K562 (cell line): ENCODE data around the gene CBX4. TPM values are rescaled to one million over a fixed set of nuclear protein-coding genes. Genes with fewer than 3 reads are reported as not detected.

Experiments
- DPF2 ChIP-seq: fragments of 450-650 bp; IDR thresholded peaks from 2 replicates; pipeline ENCODE4 v1.6.1; 2016
- EP300 ChIP-seq: IDR thresholded peaks from 2 replicates; pipeline ENCODE4 v1.6.1; 2012; ENCODE audit warnings: low read length, improper control_type of control experiment
- FOXK2 ChIP-seq, 2 experiments: fragments of 450-650 bp; IDR thresholded peaks in 1 of 2; conservative IDR thresholded peaks in 1 of 2; 2 replicates each; pipeline ENCODE4 v1.6.1; 2016; ENCODE audit warnings: low read depth in 2 of 2, mild to moderate bottlenecking in 1 of 2
- FUS ChIP-seq: fragments of 200-400 bp; formaldehyde crosslinking; optimal IDR thresholded peaks from 2 replicates; pipeline ENCODE3; 2017; ENCODE audit warnings: low read depth, low read length
- MYNN ChIP-seq, 2 experiments: sonication (generic); formaldehyde crosslinking in 1 of 2; IDR thresholded peaks; 2 replicates each; pipeline versions ENCODE4 v1.5.0 to v1.6.1; 2016 to 2020; ENCODE audit warnings: antibody characterized with exemption in 1 of 2, missing genetic modification reagents in 1 of 2
- POLR2A ChIP-seq: fragments of 450-650 bp; conservative IDR thresholded peaks from 2 replicates; pipeline ENCODE4 v1.6.1; 2016
- PRDM10 ChIP-seq: fragments of 450-650 bp; IDR thresholded peaks from 2 replicates; pipeline ENCODE4 v1.6.1; 2018; ENCODE audit not compliant: partially characterized antibody
- RBFOX2 ChIP-seq: fragments of 200-400 bp; formaldehyde crosslinking; IDR thresholded peaks from 2 replicates; pipeline ENCODE4 v1.6.1; 2017; ENCODE audit warnings: low read depth, mild to moderate bottlenecking, low read length, moderate library complexity
- SLC30A9 ChIP-seq: fragments of 250-450 bp; sonication (Bioruptor Pico); IDR thresholded peaks from 2 replicates; pipeline ENCODE4 v1.8.0; 2022; ENCODE audit warnings: mild to moderate bottlenecking, moderate library complexity
- SREBF2 ChIP-seq: sonication (generic); formaldehyde crosslinking; IDR thresholded peaks from 2 replicates; pipeline ENCODE4 v1.4.0; 2020; ENCODE audit warnings: mild to moderate bottlenecking, missing genetic modification reagents
- SRF ChIP-seq, 2 experiments: fragments of 250-450, 450-650 bp in 1 of 2; sonication (Bioruptor Pico) in 1 of 2; sonication (generic) in 1 of 2; formaldehyde crosslinking; IDR thresholded peaks; 2 replicates each; pipeline versions ENCODE4 v1.5.0 to v1.5.1; 2020 to 2022; ENCODE audit warnings: mild to moderate bottlenecking in 1 of 2, missing genetic modification reagents in 1 of 2
- TRIM25 ChIP-seq: fragments of 450-650 bp; IDR thresholded peaks from 2 replicates; pipeline ENCODE4 v1.7.0; 2016; ENCODE audit warnings: borderline replicate concordance
- ZNF133 ChIP-seq: fragments of 250-450 bp; sonication (Bioruptor Pico); IDR thresholded peaks from 2 replicates; pipeline ENCODE4 v1.4.0; 2020; ENCODE audit warnings: mild to moderate bottlenecking
- polyA plus RNA-seq, 8 experiments: library from polyadenylated mRNA; depleted of rRNA in 4 of 8; stranded (reverse) in 5 of 8; unstranded in 3 of 8; fragments of >200 nt; fragmentation: Nextera tagmentation in 2 of 8; fragmentation: Illumina TruSeq in 1 of 8; extraction: Ambion mirVana in 2 of 8; extraction: Trizol in 1 of 8; gene quantifications; 2 replicates each; pipeline versions ENCODE4 v1.2.1 to v1.2.3, GENCODE V29; 2011 to 2014; ENCODE audit warnings: inconsistent platforms in 1 of 8, missing spikeins in 1 of 8
- total RNA-seq, 7 experiments: library from RNA; depleted of rRNA in 6 of 7; stranded (reverse); fragments of >200 nt in 6 of 7; fragmentation: Illumina TruSeq in 2 of 7; extraction: Trizol in 2 of 7; gene quantifications; 2 replicates each; pipeline versions ENCODE4 v1.2.1 to v1.2.3, GENCODE V29; 2011 to 2021; ENCODE audit warnings: low replicate concordance in 1 of 7
- TF ChIP-seq, protein P1 (sequence below): fragments of 250-450 bp; sonication (Bioruptor Pico); IDR thresholded peaks from 2 replicates; pipeline ENCODE4 v1.5.0; 2021; ENCODE audit warnings: mild to moderate bottlenecking, moderate library complexity

CBX4 gene
- total and polyA plus RNA-seq, 9 of the 15 experiments (the other 6 are each of a cell fraction or from before 2014, with no cell fraction given): 0.98 to 50.5 (median 10.0) TPM

GRCh38 chr17:79831265-79832217, 7.7 kb downstream of the CBX4 start (continued):
- TF ChIP-seq SLC30A9 (CRISPR knock-in tag) (no peak), MYNN (IDR thresholded peaks at IDR 0.05) (no peak), MYNN (CRISPR knock-in tag; IDR thresholded peaks at IDR 0.05) (no peak), SRF (CRISPR knock-in tag; IDR thresholded peaks at IDR 0.05) (no peak), PRDM10 (peak; percentile 41), ZNF133 (CRISPR knock-in tag) (no peak), FUS (no peak), TRIM25 (no peak), FOXK2 (conservative IDR thresholded peaks at IDR 0.05 in 1 of 2, IDR thresholded peaks at IDR 0.05 in 1 of 2; ENCODE audit: low read depth in 2 of 2) (no peak), POLR2A (peak; percentile 73), EP300 (peak; percentile 71), RBFOX2 (peak; percentile 82), DPF2 (peak; percentile 32; the same call in 1 of the 2 replicates), SREBF2 (CRISPR knock-in tag) (no peak)
- TF ChIP-seq, protein P1, sequence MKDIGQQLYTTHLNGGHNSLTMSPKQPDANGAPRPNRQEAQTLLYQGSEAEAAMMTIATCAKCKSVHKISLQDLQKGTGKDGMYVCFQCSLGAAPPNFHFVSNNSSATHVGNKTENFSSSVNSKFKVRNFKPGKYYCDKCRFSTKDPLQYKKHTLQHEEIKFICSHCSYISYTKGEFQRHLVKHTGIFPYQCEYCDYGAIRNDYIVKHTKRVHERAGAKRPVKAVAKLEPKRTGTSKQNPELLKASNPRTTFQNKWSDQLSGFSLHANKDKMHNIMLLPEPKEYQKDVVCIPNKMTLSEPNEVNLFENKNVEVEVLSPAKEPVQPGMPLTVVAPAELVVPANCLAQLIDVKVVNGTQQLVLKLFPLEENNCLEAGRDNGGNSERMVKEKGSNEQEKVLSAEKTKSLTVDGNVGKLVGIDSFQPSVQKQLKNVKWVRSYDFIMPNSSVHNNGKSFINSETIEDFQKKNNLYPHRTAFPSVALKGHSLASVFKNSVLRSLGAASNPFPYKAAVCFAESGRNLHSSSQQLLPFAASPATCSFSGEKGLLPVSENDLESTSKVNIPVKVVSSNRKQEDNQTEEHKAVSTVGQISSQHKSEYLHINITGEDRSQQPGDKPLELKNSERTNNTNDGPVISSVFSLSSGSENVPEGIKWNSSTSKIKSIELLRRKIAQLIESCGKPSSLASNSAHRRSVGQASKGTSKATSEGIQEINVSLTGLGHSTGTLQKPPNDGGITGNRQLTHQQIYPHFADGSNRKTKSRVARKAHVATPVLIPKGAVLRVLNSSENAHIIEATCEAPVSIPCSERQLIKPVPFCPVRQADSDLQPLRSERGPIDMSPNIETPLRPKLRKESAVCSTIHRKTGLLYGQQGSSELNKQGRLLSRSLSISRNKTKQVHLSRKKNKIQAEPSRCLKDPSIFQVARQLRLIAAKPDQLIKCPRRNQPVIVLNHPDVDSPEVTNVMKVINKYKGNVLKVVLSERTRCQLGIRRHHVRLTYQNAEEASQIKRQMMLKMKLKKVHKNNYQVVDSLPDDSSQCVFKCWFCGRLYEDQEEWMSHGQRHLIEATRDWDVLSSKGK (CRISPR knock-in tag): no peak
